GM18502 (cell line): ENCODE measurements around the gene NLRP1.

Experiments used
- ATAC-seq: cut with Tn5 transposase; IDR thresholded peaks from one replicate; pipeline ENCODE4 v1.9.1; 2021; ENCODE audit warnings: mild to moderate bottlenecking; ENCODE audit not compliant: unreplicated experiment, poor library complexity

NLRP1 gene

GRCh38 chr17:5485270-5486205 is 98.8 kb downstream of the NLRP1 start, which contains the start of gene DERL2:
Gene DERL2, minus strand, starts transcription at chr17:5486178. Its CDS starts 17 bp downstream, at chr17:5486161.
- peak; percentile 22 for ATAC-seq

- no peak for ATAC-seq
These were observed 102.9 kb downstream of the NLRP1 start for GRCh38 chr17:5481451-5481850.

GRCh38 chr17:5480962-5481361 is 103.3 kb downstream of the NLRP1 start:
- ATAC-seq: no peak

GRCh38 chr17:5478992-5479391 is 105.3 kb downstream of the NLRP1 start:
- ATAC-seq: no peak

- ATAC-seq: no peak
These were observed 110.4 kb downstream of the NLRP1 start for GRCh38 chr17:5473906-5474305.

- no peak for ATAC-seq
These were observed 111.8 kb downstream of the NLRP1 start for GRCh38 chr17:5472511-5472910.

- ATAC-seq: no peak
These were observed 116.2 kb downstream of the NLRP1 start for GRCh38 chr17:5468075-5468473.

- no peak for ATAC-seq
These were observed 116.9 kb downstream of the NLRP1 start for GRCh38 chr17:5467416-5467815.

- ATAC-seq: no peak
These were observed 118.0 kb downstream of the NLRP1 start for GRCh38 chr17:5466295-5466694.

DNA sequence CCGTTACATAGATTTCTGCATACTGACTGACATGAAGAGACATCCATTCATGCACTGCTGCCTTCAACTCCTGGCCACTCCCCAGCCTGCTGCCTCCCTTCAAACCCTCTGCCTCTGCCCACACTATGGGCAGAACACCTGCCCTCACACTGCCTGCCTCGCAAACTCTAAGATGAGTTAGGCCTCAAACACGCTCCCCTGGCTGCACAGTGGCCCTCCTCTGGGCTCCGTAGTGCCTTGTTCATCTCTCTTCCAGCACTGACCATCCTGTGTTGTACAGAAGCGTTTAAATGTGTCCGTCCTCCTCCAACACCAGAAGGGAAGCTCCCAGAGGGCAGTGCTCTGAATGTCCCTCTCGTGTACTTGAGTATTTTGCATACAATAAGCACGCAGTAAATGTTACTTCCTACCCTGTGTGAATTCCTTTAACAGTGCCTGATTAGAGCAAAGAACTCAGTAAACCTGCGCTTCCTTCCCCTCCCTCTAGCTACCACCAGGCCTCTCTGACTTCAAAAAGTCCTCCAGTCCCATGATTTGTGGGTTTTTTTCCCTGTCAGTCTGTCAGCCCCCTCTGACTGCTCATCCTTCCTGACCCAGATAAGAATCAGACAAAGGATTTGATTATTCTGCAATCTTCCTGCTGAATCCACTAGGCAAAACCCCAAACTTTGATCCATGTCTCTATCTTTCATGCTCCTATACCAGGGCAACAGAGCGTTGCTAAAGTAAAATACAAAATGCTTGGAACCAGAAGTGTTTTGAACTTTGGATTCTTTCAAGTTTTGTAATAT is 119.4 kb downstream of the NLRP1 start:
- no peak for ATAC-seq
